GM21717 (cell line): ENCODE data around the gene SAMD7.

Experiments used
- ATAC-seq: cut with Tn5 transposase; IDR thresholded peaks from one replicate; pipeline ENCODE4 v1.9.1; 2021; ENCODE audit warnings: mild to moderate bottlenecking, moderate library complexity; ENCODE audit not compliant: unreplicated experiment

SAMD7 gene

DNA sequence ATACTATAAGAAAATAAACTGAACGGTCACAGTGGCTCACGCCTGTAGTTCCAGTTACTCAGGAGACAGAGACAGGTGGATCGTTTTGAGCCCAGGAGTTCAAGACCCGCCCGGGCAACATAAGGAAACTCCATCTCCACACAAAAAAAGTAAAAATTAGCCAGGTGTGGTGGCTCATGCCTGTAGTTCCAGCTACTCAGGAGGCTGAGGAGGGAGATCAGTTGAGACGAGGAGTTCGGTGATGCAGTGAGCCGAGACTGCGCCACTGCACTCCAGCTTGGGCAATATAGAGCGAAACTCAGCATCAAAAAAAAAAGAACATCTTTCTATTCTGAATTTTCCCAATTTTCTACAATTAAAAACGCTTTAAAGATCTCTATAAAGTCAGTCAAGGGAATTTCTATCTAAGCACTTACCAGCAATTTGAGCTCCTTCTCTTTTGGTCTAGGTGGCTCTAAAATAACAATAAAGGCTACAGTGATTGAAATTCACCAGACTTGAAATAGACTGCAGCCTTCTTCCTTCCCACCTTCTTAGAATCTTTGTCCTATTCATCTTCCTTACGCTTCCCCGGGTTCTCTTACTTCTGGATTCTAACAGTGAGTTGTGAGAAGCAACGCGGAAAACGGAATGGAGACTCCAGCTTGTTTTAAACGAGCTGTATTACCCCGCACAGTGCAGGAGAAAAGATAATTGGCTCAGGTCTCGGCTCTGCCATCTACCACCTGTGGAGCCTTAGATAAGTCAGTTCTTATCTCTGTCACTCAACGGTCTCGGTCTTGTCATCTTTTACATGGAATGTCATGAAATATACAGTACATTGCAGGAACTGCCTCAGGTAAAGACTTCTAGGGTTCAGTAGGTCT lies 54.4 kb downstream of the SAMD7 start:
- ATAC-seq = peak; percentile 33

DNA sequence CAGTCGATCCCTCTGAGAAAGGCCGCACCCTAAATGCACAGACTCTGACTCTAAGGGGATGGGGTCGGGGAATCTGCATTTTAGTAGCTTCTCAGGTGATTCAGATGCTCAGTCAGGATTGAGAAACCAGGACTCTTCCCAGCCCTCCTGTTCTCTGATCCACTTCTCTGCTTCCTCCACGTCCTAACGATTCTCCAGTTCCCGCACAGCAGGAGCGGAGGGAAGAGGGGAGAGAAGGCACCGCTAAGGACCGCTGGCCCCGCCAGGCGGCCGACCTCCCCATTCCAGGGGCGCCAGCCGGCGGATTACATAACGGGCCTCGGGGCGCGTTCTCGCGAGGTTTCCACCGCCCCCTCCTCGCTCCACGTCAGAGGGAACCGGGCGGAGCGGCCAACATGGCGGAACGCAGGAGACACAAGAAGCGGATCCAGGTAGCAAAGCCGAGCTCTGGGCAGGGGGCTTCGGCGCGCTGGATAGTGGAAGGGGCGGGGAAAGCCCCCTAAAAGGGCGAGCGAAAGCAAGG lies 55.1 kb downstream of the SAMD7 start, which contains the start of gene SEC62:
Gene SEC62 (plus strand): TSS at position 380 of the 523 bp plus-strand sequence. CDS start 16 bp downstream, at position 396.
- ATAC-seq = peak; percentile 87

DNA sequence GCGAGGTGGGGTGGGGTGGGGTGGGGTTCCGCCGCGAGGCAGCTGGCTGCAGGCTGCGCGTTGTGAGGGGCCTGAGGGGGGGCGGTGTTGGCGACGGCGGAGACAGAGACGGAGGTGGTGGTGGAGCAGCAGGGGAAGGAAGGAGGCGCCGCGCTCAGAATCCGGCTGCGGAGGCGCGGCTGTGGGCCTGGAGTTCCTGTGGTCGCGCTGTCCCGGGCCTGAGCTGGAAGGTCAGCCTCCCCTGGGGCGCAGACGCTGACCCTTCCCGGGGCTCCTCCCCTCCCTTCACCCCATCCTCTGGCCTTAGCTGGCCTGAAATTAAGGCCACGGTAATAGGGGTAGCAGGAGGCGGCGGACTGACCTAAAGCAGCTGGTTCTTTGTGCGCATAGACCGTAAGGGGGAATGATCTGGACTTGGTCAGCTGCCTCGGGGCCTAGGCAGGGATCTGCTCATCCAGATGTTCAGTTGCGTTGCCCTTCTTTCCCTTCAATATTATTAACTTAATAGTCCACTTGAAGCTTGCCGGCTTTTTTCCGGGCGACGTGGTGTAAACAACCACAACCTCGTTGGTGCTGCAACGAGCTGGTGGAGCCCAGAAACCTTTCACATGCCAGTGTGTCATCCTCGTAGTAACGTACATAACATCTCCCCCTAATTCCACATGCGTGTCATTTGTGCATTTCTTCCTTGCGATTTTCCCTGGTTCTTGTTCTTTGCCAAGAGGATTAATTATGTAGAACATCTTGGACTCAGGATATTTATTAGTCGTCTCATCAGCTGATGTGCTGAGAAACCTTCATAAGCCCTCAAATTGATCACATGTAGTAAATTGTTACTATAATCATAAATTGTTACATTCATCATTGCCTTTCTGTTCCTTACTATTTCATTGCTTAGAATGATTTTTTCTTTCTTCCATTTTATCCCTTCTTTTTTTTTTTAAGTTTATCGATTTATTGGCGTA lies 55.9 kb downstream of the SAMD7 start:
- ATAC-seq = peak; percentile 29

GRCh38 chr3:169968224-169968885 lies 57.0 kb downstream of the SAMD7 start:
- no peak for ATAC-seq

- ATAC-seq = no peak
Measured at GRCh38 chr3:169969174-169970095, 58.1 kb downstream of the SAMD7 start.

GRCh38 chr3:169970847-169971246 lies 59.5 kb downstream of the SAMD7 start:
- no peak for ATAC-seq

DNA sequence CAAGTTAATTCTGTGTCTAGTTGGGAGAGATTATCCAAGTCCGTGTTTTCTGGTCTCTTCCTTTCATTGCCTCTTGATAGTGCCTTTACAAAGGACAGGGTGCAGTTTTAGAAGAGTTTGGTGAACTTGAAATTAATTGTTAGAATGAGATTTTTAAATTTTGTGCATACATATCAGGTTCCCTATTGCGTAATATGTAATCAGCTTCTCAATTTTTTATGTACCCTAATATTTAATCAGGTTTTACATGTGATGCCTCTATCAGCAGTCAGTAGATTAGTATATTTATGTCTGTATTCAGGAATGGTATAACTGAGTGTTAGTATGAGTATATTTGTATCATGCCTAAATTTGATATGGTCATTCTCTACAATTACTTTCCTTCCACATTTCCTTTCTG lies 60.1 kb downstream of the SAMD7 start:
- no peak for ATAC-seq

GRCh38 chr3:169980055-169980454 lies 68.7 kb downstream of the SAMD7 start:
- ATAC-seq = no peak

- ATAC-seq = no peak
Measured at GRCh38 chr3:169984292-169984691, 72.9 kb downstream of the SAMD7 start.
